22Rv1 (cell line): ENCODE measurements around the gene GCLC.

ENCODE experiments used
- H3K27ac ChIP-seq: fragments of 450-650 bp; 2 replicates; pipeline ENCODE4 v1.5.1; 2017
- CTCF ChIP-seq: fragments of 450-650 bp; IDR thresholded peaks from 2 replicates; pipeline ENCODE4 v1.5.1; 2017; ENCODE audit warnings: mild to moderate bottlenecking
- ZFX ChIP-seq: fragments of 450-650 bp; IDR thresholded peaks from 2 replicates; pipeline ENCODE4 v1.6.1; 2017; ENCODE audit warnings: antibody characterized with exemption, borderline replicate concordance

GCLC gene

DNA sequence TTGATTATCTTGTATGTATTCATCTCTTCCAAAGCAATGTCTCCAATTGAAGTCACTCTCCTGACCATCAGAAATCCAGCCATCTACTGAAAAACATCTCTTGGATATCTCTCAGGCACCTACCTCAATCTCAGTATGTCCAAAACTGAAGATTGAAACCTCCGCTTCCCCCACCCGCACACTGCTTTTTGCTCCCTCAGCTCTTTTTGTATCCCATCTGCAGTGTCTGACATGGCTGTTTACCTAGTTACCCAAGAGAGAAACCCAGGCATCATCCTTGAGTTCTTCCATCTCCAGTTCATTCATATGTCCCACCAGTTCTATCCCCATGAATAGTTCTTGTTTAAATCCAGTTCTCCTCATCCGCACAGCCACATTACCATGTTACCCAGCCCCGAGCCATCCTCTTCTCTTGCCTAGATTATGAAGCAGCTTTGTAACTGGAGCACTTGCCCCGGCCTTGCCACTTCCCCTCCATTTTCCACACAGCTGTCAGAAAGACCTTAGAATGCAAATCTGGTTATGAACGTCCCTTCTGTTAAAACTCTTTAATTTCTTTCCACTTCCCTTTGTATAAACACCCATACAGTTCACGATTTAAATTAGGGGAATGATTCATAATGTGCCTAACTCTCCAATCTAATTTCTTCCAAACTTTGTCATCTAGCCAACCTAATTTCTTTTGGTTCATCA lies 40.5 kb upstream of the GCLC start:
- no peak overlapping the region for H3K27ac ChIP-seq
- no peak for TF ChIP-seq ZFX
- TF ChIP-seq CTCF, result no peak

DNA sequence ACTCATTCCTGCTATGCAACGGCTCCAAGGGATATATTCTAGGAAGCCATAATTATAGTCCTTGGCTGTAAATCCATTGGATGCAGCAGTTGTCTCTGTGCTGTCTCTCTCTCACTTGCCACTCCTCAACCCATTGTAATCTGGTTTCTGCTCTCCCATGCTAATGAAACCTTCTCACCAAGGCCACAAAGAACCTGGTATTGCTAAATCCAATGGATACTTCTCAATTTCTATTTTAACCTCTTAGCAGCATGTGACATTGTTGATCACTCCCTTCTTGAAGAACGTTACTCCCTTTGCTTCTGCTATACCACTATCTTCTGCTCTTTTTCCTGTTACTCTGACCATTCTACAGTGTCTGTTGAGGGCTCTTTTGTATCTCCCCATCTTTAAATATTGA lies 39.8 kb upstream of the GCLC start:
- no peak overlapping the region for H3K27ac ChIP-seq

DNA sequence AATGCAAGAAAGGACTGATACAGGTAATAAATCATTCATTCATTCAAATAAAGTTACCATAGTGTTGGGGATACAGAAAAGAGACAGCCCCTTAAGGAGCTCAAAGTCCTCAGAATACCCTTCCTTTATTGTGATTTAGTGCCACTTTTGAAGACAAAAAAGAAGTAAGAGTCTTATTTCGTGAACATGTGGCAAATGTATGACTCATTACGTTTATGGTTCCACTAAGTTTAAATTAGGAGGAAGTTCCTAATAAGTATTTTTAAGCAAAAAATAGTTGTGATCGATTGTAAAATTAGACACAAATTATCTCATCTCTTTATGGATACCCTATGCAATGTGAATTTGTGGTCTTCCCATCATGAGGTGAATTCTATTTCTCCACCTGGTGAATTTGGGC lies 38.5 kb upstream of the GCLC start:
- no peak overlapping the region for H3K27ac ChIP-seq
- TF ChIP-seq CTCF (no peak), ZFX (no peak)

More for the DNA sequence above, 39.8 kb upstream of the GCLC start:
- TF ChIP-seq CTCF, result no peak
- TF ChIP-seq ZFX, result no peak

GRCh38 chr6:53582963-53583362 lies 38.1 kb upstream of the GCLC start:
- TF ChIP-seq CTCF (no peak), ZFX (no peak)
- H3K27ac ChIP-seq, result no peak overlapping the region

GRCh38 chr6:53581856-53582255 lies 37.0 kb upstream of the GCLC start:
- no peak for TF ChIP-seq ZFX
- TF ChIP-seq CTCF, result no peak
- H3K27ac ChIP-seq, result no peak overlapping the region

GRCh38 chr6:53581173-53581773 lies 36.4 kb upstream of the GCLC start:
- H3K27ac ChIP-seq, result no peak overlapping the region
- TF ChIP-seq CTCF (no peak), ZFX (no peak)

- TF ChIP-seq CTCF, result no peak
- TF ChIP-seq ZFX, result no peak
- no peak overlapping the region for H3K27ac ChIP-seq
Measured at GRCh38 chr6:53579338-53579737, 34.4 kb upstream of the GCLC start.
